Right atrium auricular region (tissue), 2 donors: ENCODE measurements around the gene DDA1. TPM values are rescaled to one million over a fixed set of nuclear protein-coding genes. Genes with fewer than 3 reads are reported as not detected.

Experiments
- DNase-seq: peaks from one replicate; pipeline ENCODE4 v3.0.0-alpha.2; 2019; ENCODE audit warnings: low spot score
- H3K27ac ChIP-seq, 2 donors: fragments of 200-600 bp; sonication (generic); 1 replicate in 1 of 2; 2 replicates in 1 of 2; pipeline ENCODE4 v1.5.1; 2016 to 2019
- H3K27me3 ChIP-seq, 2 donors: fragments of 200-600 bp; sonication (generic); one replicate each; pipeline versions ENCODE4 v1.5.1 to v1.6.0; 2017 to 2019
- H3K36me3 ChIP-seq: fragments of 200-600 bp; sonication (generic); one replicate; pipeline ENCODE4 v1.5.1; 2016
- H3K4me1 ChIP-seq, 2 donors: fragments of 200-600 bp; sonication (generic); one replicate each; pipeline versions ENCODE4 v1.5.1 to v1.6.0; 2017 to 2019
- H3K4me3 ChIP-seq, 2 donors: fragments of 200-600 bp; sonication (generic); 1 replicate in 1 of 2; 2 replicates in 1 of 2; pipeline ENCODE4 v1.5.1; 2017 to 2019; ENCODE audit warnings: mild to moderate bottlenecking in 1 of 2, moderate library complexity in 1 of 2
- H3K9me3 ChIP-seq, 2 donors: fragments of 200-600 bp; sonication (generic); one replicate each; pipeline ENCODE4 v1.5.1; 2019
- total RNA-seq, 2 donors: library from RNA; depleted of rRNA; stranded (reverse); fragments of >200 nt; gene quantifications; one replicate each; pipeline ENCODE4 v1.1.0, GENCODE V29; 2016
- TF ChIP-seq, protein P1 (sequence below), 2 donors: fragments of 200-600 bp; sonication (generic); IDR thresholded peaks; one replicate each; pipeline ENCODE4 v1.5.1; 2019; ENCODE audit warnings: antibody characterized with exemption in 2 of 2

DDA1 gene
- total RNA-seq, 2 donors from 2014 or later = 22.2 to 40.1 TPM

DNA sequence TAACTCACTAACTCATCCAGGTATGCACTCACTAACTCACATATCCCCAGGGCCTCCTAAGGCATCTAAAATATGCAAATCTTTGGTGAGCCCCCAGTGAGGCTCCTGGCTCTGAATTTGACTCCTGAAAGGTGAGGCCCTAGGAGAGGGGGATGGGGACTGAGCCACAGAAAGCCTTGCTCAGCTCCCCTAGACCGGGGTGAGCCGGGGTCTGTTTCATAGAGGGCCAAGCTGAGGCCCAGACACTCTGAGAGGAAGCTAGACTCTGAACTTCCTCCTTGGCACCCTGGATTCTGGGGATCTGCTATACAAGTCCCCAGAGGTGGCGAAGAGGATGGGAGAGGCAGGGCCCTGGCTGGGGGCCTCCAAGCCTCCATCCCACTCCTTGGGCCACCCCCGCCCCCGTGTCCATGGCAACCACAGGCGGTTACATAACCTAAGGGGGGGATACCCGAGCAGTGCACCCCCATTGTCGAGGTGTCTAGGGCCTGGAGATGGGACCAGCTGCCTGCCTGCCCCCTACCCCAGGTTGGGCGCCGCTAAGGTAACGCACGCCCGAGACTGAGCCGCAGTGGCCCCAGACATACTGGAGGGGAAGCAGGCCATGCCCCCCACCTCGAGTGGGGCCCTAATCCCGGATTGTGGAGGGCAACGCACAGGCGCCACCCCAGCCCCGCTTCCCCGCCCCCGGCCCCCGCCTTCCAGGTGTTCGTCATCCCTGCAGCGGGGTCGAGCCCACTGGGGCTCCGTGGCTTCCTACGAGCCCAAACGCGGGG, 6.8 kb upstream of the DDA1 start:
- peaks cover 6% of the 10 kb centered on the region for H3K36me3 ChIP-seq
- peak overlapping the region; percentile 91 to 96 for H3K27ac ChIP-seq
- peaks cover 0 to 50% of the 10 kb centered on the region in 2 donors for H3K4me1 ChIP-seq

DNA sequence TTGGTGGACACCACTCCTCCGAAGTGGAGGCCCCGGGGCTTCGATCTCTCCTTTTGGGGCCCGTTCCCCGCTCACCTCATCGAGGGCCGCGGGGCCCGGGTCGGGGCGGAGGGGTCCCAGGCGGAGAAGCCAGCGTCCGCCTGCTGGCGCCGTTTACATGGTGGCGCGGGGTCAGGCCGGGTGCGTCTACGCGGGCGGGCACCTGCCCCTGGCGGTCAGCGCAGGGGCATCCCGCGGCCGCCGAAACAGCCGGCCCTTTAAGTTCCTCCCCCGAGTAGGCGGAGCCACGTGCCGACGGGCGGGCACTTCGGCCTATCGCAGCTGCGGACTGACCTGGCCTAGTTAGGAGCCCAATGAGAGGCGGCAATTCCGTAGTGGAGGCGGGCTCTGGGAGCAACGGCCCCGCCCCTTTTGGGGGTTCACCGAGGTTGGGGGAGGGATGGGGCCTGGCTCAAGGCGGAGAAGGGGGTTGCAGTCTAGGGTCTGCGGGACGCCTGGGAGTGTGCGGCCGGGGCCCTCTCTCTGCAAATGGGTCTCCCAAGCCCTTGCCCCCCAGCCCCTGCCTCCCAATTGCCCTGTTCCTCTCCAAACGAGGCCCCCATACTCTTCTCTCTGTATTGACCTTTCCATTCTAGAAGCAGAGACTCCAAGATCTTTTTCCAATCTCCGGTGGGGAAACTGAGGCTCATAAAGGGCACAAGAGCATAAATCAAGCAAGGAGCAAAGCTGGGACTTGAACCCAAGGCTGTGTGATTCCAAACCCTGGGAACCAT, 6.0 kb upstream of the DDA1 start, which contains the start of gene ABHD8:
Gene ABHD8, minus strand, starts transcription at position 259 of the 773 bp plus-strand sequence. CDS start 1,809 bp downstream, outside the sequence.
- peak within 1 kb of the TSS; percentile 55 to 78 for H3K4me3 ChIP-seq
- TF ChIP-seq, protein P1, sequence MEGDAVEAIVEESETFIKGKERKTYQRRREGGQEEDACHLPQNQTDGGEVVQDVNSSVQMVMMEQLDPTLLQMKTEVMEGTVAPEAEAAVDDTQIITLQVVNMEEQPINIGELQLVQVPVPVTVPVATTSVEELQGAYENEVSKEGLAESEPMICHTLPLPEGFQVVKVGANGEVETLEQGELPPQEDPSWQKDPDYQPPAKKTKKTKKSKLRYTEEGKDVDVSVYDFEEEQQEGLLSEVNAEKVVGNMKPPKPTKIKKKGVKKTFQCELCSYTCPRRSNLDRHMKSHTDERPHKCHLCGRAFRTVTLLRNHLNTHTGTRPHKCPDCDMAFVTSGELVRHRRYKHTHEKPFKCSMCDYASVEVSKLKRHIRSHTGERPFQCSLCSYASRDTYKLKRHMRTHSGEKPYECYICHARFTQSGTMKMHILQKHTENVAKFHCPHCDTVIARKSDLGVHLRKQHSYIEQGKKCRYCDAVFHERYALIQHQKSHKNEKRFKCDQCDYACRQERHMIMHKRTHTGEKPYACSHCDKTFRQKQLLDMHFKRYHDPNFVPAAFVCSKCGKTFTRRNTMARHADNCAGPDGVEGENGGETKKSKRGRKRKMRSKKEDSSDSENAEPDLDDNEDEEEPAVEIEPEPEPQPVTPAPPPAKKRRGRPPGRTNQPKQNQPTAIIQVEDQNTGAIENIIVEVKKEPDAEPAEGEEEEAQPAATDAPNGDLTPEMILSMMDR (IDR thresholded peaks at IDR 0.05) = peak; percentile 67 to 69
- peaks cover 2% of the 10 kb centered on the region for H3K36me3 ChIP-seq
- peak within 1 kb of the TSS; percentile 91 to 96 for H3K27ac ChIP-seq
- H3K4me1 ChIP-seq = peaks cover 0 to 55% of the 10 kb centered on the region in 2 donors
- DNase-seq = peak; percentile 98
- no peaks in the 10 kb centered on the region for H3K27me3 ChIP-seq
- H3K9me3 ChIP-seq = no peaks in the 10 kb centered on the region

More for the DNA sequence above, 6.8 kb upstream of the DDA1 start:
- TF ChIP-seq, protein P1 (IDR thresholded peaks at IDR 0.05) = no peak
- H3K27me3 ChIP-seq = no peaks in the 10 kb centered on the region
- H3K9me3 ChIP-seq = no peaks in the 10 kb centered on the region
- H3K4me3 ChIP-seq = peak overlapping the region; percentile 55 to 78
- DNase-seq = no peak

DNA sequence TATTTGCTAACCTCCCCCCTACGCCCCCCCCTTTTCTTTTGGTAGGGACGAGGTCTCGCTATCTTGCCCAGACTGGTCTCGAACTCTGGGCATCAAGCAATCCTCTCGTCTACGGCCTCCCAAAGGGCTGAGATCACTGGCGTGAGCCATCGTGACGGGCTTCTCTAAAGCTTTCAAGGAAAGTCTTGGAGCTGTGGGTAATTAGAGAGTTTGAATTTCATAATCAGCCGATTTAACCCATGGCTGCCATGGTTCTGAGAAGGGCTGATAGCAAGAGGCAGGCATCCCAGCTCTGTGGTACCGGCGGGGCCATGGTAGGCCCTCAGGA, 5.5 kb upstream of the DDA1 start:
- H3K4me3 ChIP-seq = peak overlapping the region in 1 of 2 donors; percentile 78

DNA sequence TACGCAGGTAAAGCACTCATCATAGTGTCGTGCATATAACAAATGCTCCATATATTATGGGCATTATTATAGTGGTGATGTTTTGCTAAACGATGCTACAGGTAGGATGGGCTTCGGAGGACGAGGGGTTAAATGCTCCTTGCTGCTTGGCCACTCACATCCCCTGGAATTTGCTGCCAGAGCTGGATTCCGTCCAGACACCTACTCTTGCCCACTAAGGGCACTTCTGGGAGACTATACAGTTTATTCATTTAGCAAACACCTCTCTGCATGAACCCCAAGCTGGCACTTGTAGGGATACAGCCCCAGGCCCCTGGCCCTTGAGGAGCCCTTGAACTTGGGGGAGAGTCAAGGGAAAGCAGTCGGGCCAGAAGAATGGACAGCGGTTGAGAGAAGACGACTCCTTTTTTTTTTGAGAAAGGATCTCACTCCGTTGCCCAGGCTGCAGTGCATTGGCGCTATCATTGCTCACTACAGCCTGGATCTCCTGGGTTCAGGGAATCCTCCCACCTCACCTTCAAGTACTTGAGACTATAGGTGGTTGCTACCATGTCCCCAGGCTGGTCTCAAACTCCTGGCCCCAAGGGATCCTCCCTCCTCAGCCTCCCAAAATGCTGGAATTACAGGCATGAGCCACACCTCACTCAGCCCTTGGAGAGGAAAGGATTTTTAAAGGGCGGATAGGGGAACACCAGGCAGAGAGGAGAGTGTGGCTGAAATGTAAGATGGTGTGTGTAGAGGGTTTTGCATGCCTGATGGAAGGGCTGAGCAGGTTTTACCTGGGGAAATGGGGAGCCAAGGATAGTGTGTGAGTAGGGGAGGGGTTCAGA, 4.8 kb upstream of the DDA1 start:
- H3K27ac ChIP-seq = peak overlapping the region; percentile 91 to 96
- no peaks in the 10 kb centered on the region for H3K9me3 ChIP-seq
- H3K36me3 ChIP-seq = no peaks in the 10 kb centered on the region
- no peak for DNase-seq
- H3K4me1 ChIP-seq = peaks cover 0 to 59% of the 10 kb centered on the region in 2 donors
- no peaks in the 10 kb centered on the region for H3K27me3 ChIP-seq
- TF ChIP-seq, protein P1 (IDR thresholded peaks at IDR 0.05) = no peak
- H3K4me3 ChIP-seq = peak overlapping the region in 1 of 2 donors; percentile 55

More for the DNA sequence above, 5.5 kb upstream of the DDA1 start:
- H3K9me3 ChIP-seq = no peaks in the 10 kb centered on the region
- DNase-seq = no peak
- H3K27ac ChIP-seq = peak overlapping the region; percentile 91 to 96
- TF ChIP-seq, protein P1 (IDR thresholded peaks at IDR 0.05) = no peak
- no peaks in the 10 kb centered on the region for H3K27me3 ChIP-seq
- peaks cover 0 to 57% of the 10 kb centered on the region in 2 donors for H3K4me1 ChIP-seq
- no peaks in the 10 kb centered on the region for H3K36me3 ChIP-seq

DNA sequence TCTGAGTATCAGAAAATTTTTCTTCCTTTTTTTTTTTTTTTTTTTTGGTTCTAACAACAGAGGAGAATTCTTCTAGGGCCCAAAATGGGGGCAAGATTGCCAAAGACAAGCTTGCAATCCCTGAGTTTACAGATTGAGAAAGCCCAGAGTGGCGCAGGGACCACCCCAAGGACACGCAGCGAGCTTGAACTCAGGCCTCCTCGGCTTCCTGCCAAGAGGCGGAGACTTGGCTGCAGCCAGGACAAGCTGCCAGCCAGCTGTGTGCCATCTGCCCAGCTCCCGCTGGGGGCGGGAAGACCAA, 4.2 kb upstream of the DDA1 start:
- TF ChIP-seq, protein P1 (IDR thresholded peaks at IDR 0.05) = no peak
- Histone ChIP-seq H3K36me3 (no peaks in the 10 kb centered on the region), H3K4me3 (peak overlapping the region; percentile 55 to 77), H3K27me3 (no peaks in the 10 kb centered on the region), H3K4me1 (peaks cover 0 to 64% of the 10 kb centered on the region in 2 donors), H3K27ac (peak overlapping the region; percentile 91 to 96), H3K9me3 (no peaks in the 10 kb centered on the region)
- DNase-seq = no peak
